ENCODE measurements around the gene PHACTR4. TPM values are rescaled to one million over a fixed set of nuclear protein-coding genes. Genes with fewer than 3 reads are reported as not detected.
"Not testable (repeated sequence)": the region's sequence is repeated elsewhere in the genome, so short reads cannot be mapped to it uniquely, and the experiment has no call there.

PHACTR4 gene
- total RNA-seq, 2 experiments from 2014 or later: 23.0 to 30.1 TPM

GRCh38 chr1:28541414-28542015 lies 172.0 kb downstream of the PHACTR4 start:
- intact Hi-C loops (cut with DNase I, micrococcal nuclease); DNase-seq; ATAC-seq; H3K27me3 Mint-ChIP-seq; H3K4me3 Mint-ChIP-seq; H3K27ac Mint-ChIP-seq; H3K4me1 Mint-ChIP-seq; H3K9me3 Mint-ChIP-seq (ENCODE audit: low read depth): not testable (repeated sequence)
- peaks cover 11% of the 10 kb centered on the region for H3K36me3 Mint-ChIP-seq (ENCODE audit: low read depth)
- POLR2A ChIA-PET: interaction anchor here (0.6 to 0.7 kb wide), 2 partner anchors 275 to 601 kb away, joined by 3 read pairs; no protein-coding TSS in a partner anchor
- CTCF ChIA-PET: interaction anchor here (0.6 to 0.7 kb wide), 2 partner anchors 41 to 158 kb away, joined by 3 to 4 read pairs; no protein-coding TSS in a partner anchor

- no peak overlapping the region for H3K4me3 Mint-ChIP-seq
- no peak for ATAC-seq
- POLR2A ChIA-PET: no interaction called here
- no peaks in the 10 kb centered on the region for H3K9me3 Mint-ChIP-seq (ENCODE audit: low read depth)
- H3K27ac Mint-ChIP-seq: no peak overlapping the region
- H3K36me3 Mint-ChIP-seq (ENCODE audit: low read depth): no peaks in the 10 kb centered on the region
- no peaks in the 10 kb centered on the region for H3K27me3 Mint-ChIP-seq
- intact Hi-C loops (cut with DNase I, micrococcal nuclease): no loop called here
- DNase-seq: no peak
- H3K4me1 Mint-ChIP-seq: no peaks in the 10 kb centered on the region
- CTCF ChIA-PET: interaction anchor here (0.6 kb wide), 1 partner anchor 372 kb away, joined by 4 read pairs; no protein-coding TSS in a partner anchor
Observed at GRCh38 chr1:28545246-28545628, 175.7 kb downstream of the PHACTR4 start.

- no peak for ATAC-seq
- CTCF ChIA-PET: interaction anchor here (0.6 to 0.7 kb wide), 2 partner anchors 82 to 555 kb away, joined by 3 read pairs; no protein-coding TSS in a partner anchor
- Mint-ChIP-seq H3K27me3 (no peaks in the 10 kb centered on the region), H3K4me3 (no peak overlapping the region), H3K9me3 (ENCODE audit: low read depth) (no peaks in the 10 kb centered on the region), H3K27ac (no peak overlapping the region), H3K36me3 (ENCODE audit: low read depth) (peaks cover 2% of the 10 kb centered on the region), H3K4me1 (peaks cover 11% of the 10 kb centered on the region)
- DNase-seq: no peak
- POLR2A ChIA-PET: interaction anchor here (0.6 kb wide), 2 partner anchors 33 to 35 kb away, joined by 3 to 4 read pairs; no protein-coding TSS in a partner anchor
- intact Hi-C loops (cut with DNase I, micrococcal nuclease): no loop called here
Observed at GRCh38 chr1:28548318-28548717, 178.8 kb downstream of the PHACTR4 start.

Other genes with a start within 250 kb of the PHACTR4 start
- gene PTAFR, start 193.1 kb upstream of the PHACTR4 start, total RNA-seq: under 1 TPM; 0.14 to 0.19 TPM
- gene DNAJC8, start 136.7 kb upstream of the PHACTR4 start, total RNA-seq: 100 to 1,000 TPM; 107 to 135 TPM
- 100 to 1,000 TPM; 192 to 195 TPM for gene ATP5IF1, start 133.6 kb upstream of the PHACTR4 start, total RNA-seq
- 10 to 100 TPM; 32.9 to 33.3 TPM for gene SESN2, start 110.2 kb upstream of the PHACTR4 start, total RNA-seq
- 10 to 100 TPM; 17.4 TPM for gene MED18, start 40.7 kb upstream of the PHACTR4 start, total RNA-seq
- gene RCC1, start 136.3 kb downstream of the PHACTR4 start, total RNA-seq: 100 to 1,000 TPM; 103 to 107 TPM
- gene TRNAU1AP, start 183.3 kb downstream of the PHACTR4 start, total RNA-seq: 10 to 100 TPM; 50.7 to 60.2 TPM
- gene RAB42, start 222.5 kb downstream of the PHACTR4 start, total RNA-seq: under 1 TPM in 1 of 2 experiments, not detected in 1; 0.09 TPM

All from activated CD4-positive, alpha-beta T cell treated with anti-CD3 and anti-CD28 coated beads for 36 hours (primary cell).